Loucy (cell line): ENCODE measurements around the gene DNMT1.
A peak's percentile ranks its signal among the peaks of the same experiment; 100 is the strongest.

Source experiments
- H2AFZ ChIP-seq: fragments of 200-600 bp; sonication (generic); 2 replicates; pipeline ENCODE4 v1.6.0; 2016; ENCODE audit warnings: antibody characterized with exemption, mild to moderate bottlenecking, low read length, moderate library complexity
- H3F3A ChIP-seq: fragments of 200-600 bp; 2 replicates; pipeline ENCODE4 v1.6.0; 2016; ENCODE audit warnings: antibody characterized with exemption, low read depth, mild to moderate bottlenecking
- H3K27me3 ChIP-seq: fragments of 200-600 bp; sonication (generic); 2 replicates; pipeline ENCODE4 v1.6.1; 2014; ENCODE audit warnings: low read length, mild to moderate bottlenecking; ENCODE audit not compliant: insufficient read depth, poor library complexity, severe bottlenecking
- H3K36me3 ChIP-seq: fragments of 200-600 bp; sonication (generic); 2 replicates; pipeline ENCODE4 v1.6.1; 2016; ENCODE audit warnings: low read length; ENCODE audit not compliant: insufficient read depth
- H3K4me1 ChIP-seq: fragments of 200-600 bp; sonication (generic); 2 replicates; pipeline ENCODE4 v1.5.1; 2014; ENCODE audit warnings: low read length, mild to moderate bottlenecking; ENCODE audit not compliant: insufficient read depth, poor library complexity, severe bottlenecking
- H3K4me2 ChIP-seq: fragments of 200-600 bp; sonication (generic); 2 replicates; pipeline ENCODE4 v1.6.0; 2014; ENCODE audit warnings: antibody characterized with exemption, low read length, low read depth, mild to moderate bottlenecking; ENCODE audit not compliant: poor library complexity, severe bottlenecking
- H3K4me3 ChIP-seq: fragments of 200-600 bp; sonication (generic); 2 replicates; pipeline ENCODE4 v1.5.1; 2014; ENCODE audit warnings: low read length, mild to moderate bottlenecking, mixed read lengths; ENCODE audit not compliant: poor library complexity, severe bottlenecking
- H3K79me2 ChIP-seq: fragments of 200-600 bp; sonication (generic); 2 replicates; pipeline ENCODE4 v1.6.1; 2014; ENCODE audit warnings: low read length; ENCODE audit not compliant: insufficient read depth
- H3K9ac ChIP-seq: fragments of 200-600 bp; sonication (generic); 2 replicates; pipeline ENCODE4 v1.6.0; 2014; ENCODE audit warnings: mild to moderate bottlenecking, low read depth, low read length, moderate library complexity; ENCODE audit not compliant: poor library complexity, severe bottlenecking
- H3K9me2 ChIP-seq: fragments of 200-600 bp; sonication (generic); replicated peaks from 2 replicates; pipeline ENCODE4 v1.6.1; 2016; ENCODE audit warnings: low read depth, low read length, mixed read lengths
- H3K9me3 ChIP-seq: fragments of 200-600 bp; sonication (generic); 2 replicates; pipeline ENCODE4 v1.6.1; 2014; ENCODE audit warnings: mild to moderate bottlenecking, antibody characterized with exemption, low read length, low read depth; ENCODE audit not compliant: insufficient read depth
- H4K20me1 ChIP-seq: fragments of 200-600 bp; sonication (generic); 2 replicates; pipeline ENCODE4 v1.6.0; 2014; ENCODE audit warnings: antibody characterized with exemption, low read length, mild to moderate bottlenecking; ENCODE audit not compliant: insufficient read depth, poor library complexity, severe bottlenecking
- CTCF ChIP-seq: fragments of 200-600 bp; sonication (generic); conservative IDR thresholded peaks from 2 replicates; pipeline ENCODE4 v1.5.1; 2014; ENCODE audit warnings: mild to moderate bottlenecking, antibody characterized with exemption, low read length
- EZH2phosphoT487 ChIP-seq: fragments of 200-600 bp; IDR thresholded peaks from 2 replicates; pipeline ENCODE4 v1.6.1; 2018; ENCODE audit warnings: antibody characterized with exemption, mild to moderate bottlenecking, moderate library complexity, borderline replicate concordance

The DNMT1 gene

GRCh38 chr19:10095622-10095947 is 99.2 kb downstream of the DNMT1 start:
- Histone ChIP-seq H3K79me2 (no peaks in the 10 kb centered on the region), H4K20me1 (no peaks in the 10 kb centered on the region), H3K9me2 (no peaks in the 10 kb centered on the region), H3K4me2 (peak overlapping the region; percentile 22), H3K9me3 (no peaks in the 10 kb centered on the region), H3K4me1 (no peaks in the 10 kb centered on the region), H2AFZ (no peak overlapping the region; the same call in 1 of the 2 replicates), H3F3A (no peaks in the 10 kb centered on the region; the same call in 1 of the 2 replicates), H3K27me3 (no peaks in the 10 kb centered on the region), H3K4me3 (no peak overlapping the region), H3K36me3 (no peaks in the 10 kb centered on the region), H3K9ac (no peak overlapping the region)
- no peak for TF ChIP-seq CTCF

GRCh38 chr19:10093295-10094186 is 101.2 kb downstream of the DNMT1 start:
- Histone ChIP-seq H3K4me1 (no peaks in the 10 kb centered on the region), H3K27me3 (no peaks in the 10 kb centered on the region), H3K9me3 (no peaks in the 10 kb centered on the region), H3K36me3 (no peaks in the 10 kb centered on the region), H3K9me2 (no peaks in the 10 kb centered on the region), H3K79me2 (no peaks in the 10 kb centered on the region), H3K4me3 (no peak overlapping the region), H3F3A (no peaks in the 10 kb centered on the region; the same call in 1 of the 2 replicates), H4K20me1 (no peaks in the 10 kb centered on the region), H2AFZ (no peak overlapping the region), H3K9ac (no peak overlapping the region), H3K4me2 (no peak overlapping the region)
- TF ChIP-seq EZH2phosphoT487: no peak
- no peak for TF ChIP-seq CTCF

GRCh38 chr19:10092648-10093294 is 102.0 kb downstream of the DNMT1 start:
- H3K9me3 ChIP-seq: no peaks in the 10 kb centered on the region
- H2AFZ ChIP-seq: no peak overlapping the region
- no peaks in the 10 kb centered on the region for H3K4me1 ChIP-seq
- no peaks in the 10 kb centered on the region for H3K79me2 ChIP-seq
- H3F3A ChIP-seq: no peaks in the 10 kb centered on the region; the same call in 1 of the 2 replicates
- TF ChIP-seq CTCF (no peak), EZH2phosphoT487 (no peak)
- no peaks in the 10 kb centered on the region for H3K36me3 ChIP-seq
- no peak overlapping the region for H3K9ac ChIP-seq
- no peaks in the 10 kb centered on the region for H4K20me1 ChIP-seq
- no peaks in the 10 kb centered on the region for H3K9me2 ChIP-seq
- H3K4me3 ChIP-seq: no peak overlapping the region
- H3K4me2 ChIP-seq: no peak overlapping the region
- no peaks in the 10 kb centered on the region for H3K27me3 ChIP-seq
